ENCODE measurements around the gene RHOT2. TPM values are rescaled to one million over a fixed set of nuclear protein-coding genes. Genes with fewer than 3 reads are reported as not detected.

Gene RHOT2
- total RNA-seq, 4 donors from 2014 or later: 49.7 to 81.8 (median 57.6) TPM

GRCh38 chr16:677316-678190 is 9.6 kb downstream of the RHOT2 start:
- DNase-seq: no peak
- intact Hi-C loops (cut with DNase I): no loop called here
- H3K27ac ChIP-seq: no peak overlapping the region
- peaks cover 17 to 20% of the 10 kb centered on the region in 2 donors for H3K36me3 ChIP-seq
- H3K9me3 ChIP-seq: no peaks in the 10 kb centered on the region
- H3K4me3 ChIP-seq (replicated peaks in 1 of 3): no peak overlapping the region
- no peaks in the 10 kb centered on the region for H3K27me3 ChIP-seq
- WGBS, 2 donors: 59 to 81% methylated on average over 19 to 24 of the region's 57 CpGs
- TF ChIP-seq, protein P1, sequence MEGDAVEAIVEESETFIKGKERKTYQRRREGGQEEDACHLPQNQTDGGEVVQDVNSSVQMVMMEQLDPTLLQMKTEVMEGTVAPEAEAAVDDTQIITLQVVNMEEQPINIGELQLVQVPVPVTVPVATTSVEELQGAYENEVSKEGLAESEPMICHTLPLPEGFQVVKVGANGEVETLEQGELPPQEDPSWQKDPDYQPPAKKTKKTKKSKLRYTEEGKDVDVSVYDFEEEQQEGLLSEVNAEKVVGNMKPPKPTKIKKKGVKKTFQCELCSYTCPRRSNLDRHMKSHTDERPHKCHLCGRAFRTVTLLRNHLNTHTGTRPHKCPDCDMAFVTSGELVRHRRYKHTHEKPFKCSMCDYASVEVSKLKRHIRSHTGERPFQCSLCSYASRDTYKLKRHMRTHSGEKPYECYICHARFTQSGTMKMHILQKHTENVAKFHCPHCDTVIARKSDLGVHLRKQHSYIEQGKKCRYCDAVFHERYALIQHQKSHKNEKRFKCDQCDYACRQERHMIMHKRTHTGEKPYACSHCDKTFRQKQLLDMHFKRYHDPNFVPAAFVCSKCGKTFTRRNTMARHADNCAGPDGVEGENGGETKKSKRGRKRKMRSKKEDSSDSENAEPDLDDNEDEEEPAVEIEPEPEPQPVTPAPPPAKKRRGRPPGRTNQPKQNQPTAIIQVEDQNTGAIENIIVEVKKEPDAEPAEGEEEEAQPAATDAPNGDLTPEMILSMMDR (IDR thresholded peaks at IDR 0.05): no peak
- no peak for TF ChIP-seq POLR2A (IDR thresholded peaks at IDR 0.05)
- peaks cover 21 to 37% of the 10 kb centered on the region in 2 donors for H3K4me1 ChIP-seq

- H3K27ac ChIP-seq: no peak overlapping the region
- no peaks in the 10 kb centered on the region for H3K9me3 ChIP-seq
- intact Hi-C loops (cut with DNase I): no loop called here
- no peak for TF ChIP-seq POLR2A (IDR thresholded peaks at IDR 0.05)
- TF ChIP-seq, protein P1 (IDR thresholded peaks at IDR 0.05): no peak
- DNase-seq: no peak
- H3K4me3 ChIP-seq (replicated peaks in 1 of 3): no peak overlapping the region
- H3K27me3 ChIP-seq: no peaks in the 10 kb centered on the region
- whole genome bisulfite sequencing, 2 donors: 86 to 90% methylated on average over 13 to 18 of the region's 21 CpGs
- peaks cover 23 to 45% of the 10 kb centered on the region in 2 donors for H3K4me1 ChIP-seq
- peaks cover 14 to 17% of the 10 kb centered on the region in 2 donors for H3K36me3 ChIP-seq
These were observed 10.4 kb downstream of the RHOT2 start for GRCh38 chr16:678209-678857.

DNA sequence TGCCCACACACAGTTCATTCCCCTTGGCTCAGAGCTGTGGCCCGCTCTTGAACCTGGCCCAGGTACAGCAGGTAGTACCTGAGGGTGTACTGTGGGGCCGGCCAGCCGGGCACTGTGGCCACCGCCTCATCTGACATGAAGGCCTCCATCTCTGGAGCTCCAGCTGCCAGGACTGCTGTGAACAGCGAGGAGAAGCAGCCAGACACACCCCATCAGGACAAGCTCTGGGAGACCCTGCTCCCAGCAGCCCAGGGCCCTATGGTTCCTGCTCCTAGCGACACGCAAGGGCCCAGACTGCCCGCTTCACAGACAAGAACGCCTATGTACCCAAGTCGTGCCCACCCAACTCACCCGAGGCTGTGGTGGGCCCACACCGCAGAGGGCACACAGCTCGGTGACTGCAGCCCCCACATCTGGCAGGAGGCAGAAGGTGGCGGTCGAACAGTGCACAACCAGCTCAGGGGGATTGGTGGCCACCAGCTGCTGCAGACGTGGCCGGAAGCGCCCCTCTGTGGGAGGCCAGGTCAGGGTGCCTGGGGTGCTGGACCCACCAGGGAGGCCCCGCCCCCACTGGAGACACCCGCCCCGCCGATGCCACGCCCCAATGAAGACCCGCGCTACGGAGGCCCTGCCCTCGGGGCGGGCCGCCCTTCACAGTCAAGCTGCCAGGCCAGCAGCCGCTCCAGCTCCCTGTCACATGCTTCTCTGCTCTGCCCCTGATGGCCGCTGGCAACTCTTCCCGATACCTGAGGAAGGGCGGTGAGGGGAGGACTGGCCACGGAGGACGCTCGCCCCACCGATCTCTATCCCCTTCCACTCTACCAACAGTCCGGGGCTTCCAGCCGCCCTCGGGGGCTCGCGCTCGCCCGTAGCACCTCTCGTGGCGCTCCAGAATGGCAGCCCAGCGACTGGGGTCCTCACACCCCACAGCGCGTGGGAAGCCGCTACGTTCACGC is 11.2 kb downstream of the RHOT2 start:
- peaks cover 12 to 14% of the 10 kb centered on the region in 2 donors for H3K36me3 ChIP-seq
- TF ChIP-seq, protein P1 (IDR thresholded peaks at IDR 0.05): no peak
- TF ChIP-seq POLR2A (IDR thresholded peaks at IDR 0.05): peak in 1 of 2 donors; percentile 18
- no peaks in the 10 kb centered on the region for H3K9me3 ChIP-seq
- peak overlapping the region; percentile 46 to 87 (median 81) for H3K27ac ChIP-seq
- H3K4me1 ChIP-seq: peaks cover 28 to 50% of the 10 kb centered on the region in 2 donors
- no peaks in the 10 kb centered on the region for H3K27me3 ChIP-seq
- peak overlapping the region in 2 of 3 donors; percentile 72 to 74 for H3K4me3 ChIP-seq (replicated peaks in 1 of 3)
- WGBS, 2 donors: 27 to 42% methylated on average over 12 to 13 of the region's 52 CpGs
- peak; percentile 79 to 80 for DNase-seq
- intact Hi-C loops (cut with DNase I): no loop called here

- TF ChIP-seq POLR2A (IDR thresholded peaks at IDR 0.05): peak; percentile 6 to 83
- TF ChIP-seq, protein P1 (IDR thresholded peaks at IDR 0.05): peak in 1 of 6 experiments; percentile 2
- H3K9me3 ChIP-seq: no peaks in the 10 kb centered on the region
These were observed 12.1 kb downstream of the RHOT2 start, which contains the start of gene STUB1 for GRCh38 chr16:679814-680624. STUB1 (plus strand) TSS chr16:680410; CDS start chr16:680526, 116 bp downstream.

More at GRCh38 chr16:679814-680624, 12.1 kb downstream of the RHOT2 start, which contains the start of gene STUB1:
- WGBS, 2 donors: 0% methylated on average over 3 of the region's 91 CpGs; no CpG with 5 or more reads in 1 of the 2 donors
- H3K4me3 ChIP-seq (replicated peaks in 1 of 3): peak within 1 kb of the TSS; percentile 42 to 74 (median 72)
- peak within 1 kb of the TSS; percentile 85 to 87 (median 87) for H3K27ac ChIP-seq
- intact Hi-C loops (cut with DNase I): no loop called here
- H3K36me3 ChIP-seq: peaks cover 12 to 14% of the 10 kb centered on the region in 2 donors
- peak; percentile 81 to 82 for DNase-seq
- H3K27me3 ChIP-seq: no peaks in the 10 kb centered on the region
- H3K4me1 ChIP-seq: peaks cover 33 to 52% of the 10 kb centered on the region in 2 donors
